Esophagus muscularis mucosa (tissue), 4 donors: ENCODE measurements around the gene ABHD17A.
"Not testable (repeated sequence)": the region's sequence is repeated elsewhere in the genome, so short reads cannot be mapped to it uniquely, and the experiment has no call there.

Source experiments
- EP300 ChIP-seq: sonication (generic); formaldehyde crosslinking; IDR thresholded peaks from one replicate; pipeline ENCODE4 v1.6.1; 2017; ENCODE audit warnings: antibody characterized with exemption
- POLR2A ChIP-seq: fragments of 450-650 bp; IDR thresholded peaks from one replicate; pipeline ENCODE4 v1.6.1; 2017; ENCODE audit warnings: antibody characterized with exemption, moderate library complexity, mild to moderate bottlenecking, low read depth
- TF ChIP-seq, protein P1 (sequence below), 3 experiments: fragments of 200-600 bp in 2 of 3; fragments of 450-650 bp in 1 of 3; sonication (generic) in 2 of 3; IDR thresholded peaks; one replicate each; pipeline ENCODE4 v1.5.1; 2017 to 2019; ENCODE audit warnings: antibody characterized with exemption in 3 of 3, mild to moderate bottlenecking in 2 of 3, moderate library complexity in 1 of 3

DNA sequence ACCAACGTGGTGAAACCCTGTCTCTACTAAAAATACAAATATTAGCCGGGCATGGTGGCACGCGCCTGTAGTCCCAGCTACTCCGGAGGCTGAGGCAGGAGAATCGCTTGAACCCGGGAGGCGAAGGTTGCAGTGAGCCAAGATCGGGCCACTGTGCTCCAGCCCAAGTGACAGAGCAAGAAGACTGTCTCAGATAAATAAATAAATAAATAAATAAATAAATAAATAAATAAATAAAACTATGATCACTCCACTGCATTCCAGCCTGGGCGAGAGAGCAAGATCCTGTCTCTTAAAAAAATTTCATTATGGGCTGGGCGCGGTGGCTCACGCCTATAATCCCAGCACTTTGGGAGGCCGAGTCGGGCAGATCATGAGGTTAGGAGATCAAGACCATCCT lies 1.1 kb upstream of the ABHD17A start:
- TF ChIP-seq, protein P1, sequence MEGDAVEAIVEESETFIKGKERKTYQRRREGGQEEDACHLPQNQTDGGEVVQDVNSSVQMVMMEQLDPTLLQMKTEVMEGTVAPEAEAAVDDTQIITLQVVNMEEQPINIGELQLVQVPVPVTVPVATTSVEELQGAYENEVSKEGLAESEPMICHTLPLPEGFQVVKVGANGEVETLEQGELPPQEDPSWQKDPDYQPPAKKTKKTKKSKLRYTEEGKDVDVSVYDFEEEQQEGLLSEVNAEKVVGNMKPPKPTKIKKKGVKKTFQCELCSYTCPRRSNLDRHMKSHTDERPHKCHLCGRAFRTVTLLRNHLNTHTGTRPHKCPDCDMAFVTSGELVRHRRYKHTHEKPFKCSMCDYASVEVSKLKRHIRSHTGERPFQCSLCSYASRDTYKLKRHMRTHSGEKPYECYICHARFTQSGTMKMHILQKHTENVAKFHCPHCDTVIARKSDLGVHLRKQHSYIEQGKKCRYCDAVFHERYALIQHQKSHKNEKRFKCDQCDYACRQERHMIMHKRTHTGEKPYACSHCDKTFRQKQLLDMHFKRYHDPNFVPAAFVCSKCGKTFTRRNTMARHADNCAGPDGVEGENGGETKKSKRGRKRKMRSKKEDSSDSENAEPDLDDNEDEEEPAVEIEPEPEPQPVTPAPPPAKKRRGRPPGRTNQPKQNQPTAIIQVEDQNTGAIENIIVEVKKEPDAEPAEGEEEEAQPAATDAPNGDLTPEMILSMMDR (IDR thresholded peaks at IDR 0.05): not testable (repeated sequence)
- TF ChIP-seq POLR2A, EP300: not testable (repeated sequence)
